Activated CD4-positive, alpha-beta T cell treated with anti-CD3 and anti-CD28 coated beads, Interleukin-2, amount 10 ng/mL, durations not matched to agents 24 days and 14 days (primary cell): ENCODE data around the gene ATXN7L3. TPM values are rescaled to one million over a fixed set of nuclear protein-coding genes. Genes with fewer than 3 reads are reported as not detected.
"Not testable (repeated sequence)": the region's sequence is repeated elsewhere in the genome, so short reads cannot be mapped to it uniquely, and the experiment has no call there.

Experiments
- DNase-seq: peaks from one replicate; pipeline ENCODE4 v3.0.0; 2022
- H3K27ac Mint-ChIP-seq: one replicate; pipeline ENCODE4 v1.8.0; 2022; ENCODE audit warnings: mild to moderate bottlenecking, mixed read lengths
- H3K27me3 Mint-ChIP-seq: one replicate; pipeline ENCODE4 v1.8.0; 2022; ENCODE audit warnings: mixed read lengths
- H3K36me3 Mint-ChIP-seq: one replicate; pipeline ENCODE4 v1.8.0; 2022; ENCODE audit warnings: low read depth, mild to moderate bottlenecking, mixed read lengths
- H3K4me1 Mint-ChIP-seq: one replicate; pipeline ENCODE4 v1.8.0; 2021; ENCODE audit warnings: mixed read lengths
- H3K4me3 Mint-ChIP-seq: one replicate; pipeline ENCODE4 v1.8.0; 2022; ENCODE audit warnings: mild to moderate bottlenecking, moderate library complexity, mixed read lengths
- H3K9me3 Mint-ChIP-seq: one replicate; pipeline ENCODE4 v1.8.0; 2021; ENCODE audit warnings: mixed read lengths
- intact Hi-C: fragments of 100-400 bp; cut with micrococcal nuclease; formaldehyde crosslinking; loops from one replicate; pipeline ENCODE4 v1.15.1; 2023
- total RNA-seq: library from RNA; stranded (reverse); gene quantifications from 2 replicates; pipeline ENCODE4 v1.2.3, GENCODE V29; 2022

Gene ATXN7L3
- total RNA-seq, 1 donor from 2014 or later: 105 TPM

DNA sequence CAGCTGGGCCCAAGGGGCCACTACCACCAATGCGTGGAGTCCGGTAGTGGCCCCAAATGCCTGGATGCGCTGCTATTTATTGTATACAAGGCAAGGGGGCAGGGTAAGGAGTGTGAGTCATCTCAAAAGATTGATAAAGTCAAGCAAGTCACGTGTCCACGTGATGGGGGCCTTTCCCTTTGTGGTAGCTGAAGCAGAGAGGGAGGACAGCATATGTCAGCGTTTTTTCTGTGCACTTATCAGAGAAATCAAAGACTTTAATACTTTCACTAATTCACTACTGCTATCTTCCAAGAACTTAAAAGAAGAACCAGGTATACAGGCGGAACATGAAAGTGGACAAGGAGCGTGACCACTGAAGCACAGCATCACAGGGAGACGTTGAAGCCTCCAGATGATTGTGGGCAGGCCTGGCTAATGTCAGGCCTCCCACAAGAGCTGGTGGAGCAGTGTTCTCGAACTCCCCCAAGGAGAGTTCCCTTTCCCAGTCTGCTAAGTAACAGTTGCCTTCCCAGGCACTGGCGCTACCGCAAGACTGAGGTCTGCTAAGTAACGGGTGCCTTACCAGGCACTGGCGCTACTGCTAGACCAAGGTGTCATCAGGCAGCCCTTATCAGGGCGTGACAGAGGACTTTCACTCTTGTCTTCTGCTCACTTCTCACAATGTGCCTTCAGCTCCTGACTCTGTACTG lies 40.0 kb downstream of the ATXN7L3 start:
- H3K9me3 Mint-ChIP-seq: no peaks in the 10 kb centered on the region
- intact Hi-C loops: loop anchor here (10.0 kb wide), 1 partner anchor 215 kb away; the partner anchor contains the start of gene PPY

GRCh38 chr17:44155488-44155887 lies 44.2 kb downstream of the ATXN7L3 start:
- H3K4me1 Mint-ChIP-seq: peaks cover 8% of the 10 kb centered on the region
- no peak overlapping the region for H3K27ac Mint-ChIP-seq
- H3K27me3 Mint-ChIP-seq: no peaks in the 10 kb centered on the region
- no peak for DNase-seq
- peaks cover 35% of the 10 kb centered on the region for H3K36me3 Mint-ChIP-seq
- H3K9me3 Mint-ChIP-seq: no peaks in the 10 kb centered on the region
- no peak overlapping the region for H3K4me3 Mint-ChIP-seq
- intact Hi-C loops: no loop called here

More for the DNA sequence above, 40.0 kb downstream of the ATXN7L3 start:
- H3K27ac Mint-ChIP-seq: no peak overlapping the region
- H3K36me3 Mint-ChIP-seq: peaks cover 22% of the 10 kb centered on the region
- no peaks in the 10 kb centered on the region for H3K27me3 Mint-ChIP-seq
- no peak for DNase-seq
- H3K4me3 Mint-ChIP-seq: no peak overlapping the region
- H3K4me1 Mint-ChIP-seq: peaks cover 2% of the 10 kb centered on the region

- Mint-ChIP-seq H3K4me3 (no peak overlapping the region), H3K9me3 (no peaks in the 10 kb centered on the region), H3K27ac (peak overlapping the region; percentile 3), H3K4me1 (peaks cover 13% of the 10 kb centered on the region), H3K27me3 (no peaks in the 10 kb centered on the region), H3K36me3 (peaks cover 39% of the 10 kb centered on the region)
- no peak for DNase-seq
- intact Hi-C loops: no loop called here
These were observed 46.8 kb downstream of the ATXN7L3 start for GRCh38 chr17:44152875-44153274.

- intact Hi-C loops: no loop called here
- peak overlapping the region; percentile 1 for H3K27ac Mint-ChIP-seq
- peaks cover 44% of the 10 kb centered on the region for H3K36me3 Mint-ChIP-seq
- DNase-seq: no peak
- no peaks in the 10 kb centered on the region for H3K27me3 Mint-ChIP-seq
- no peaks in the 10 kb centered on the region for H3K9me3 Mint-ChIP-seq
- H3K4me3 Mint-ChIP-seq: no peak overlapping the region
- H3K4me1 Mint-ChIP-seq: peaks cover 18% of the 10 kb centered on the region
These were observed 49.8 kb downstream of the ATXN7L3 start for GRCh38 chr17:44149750-44150329.

- H3K27ac Mint-ChIP-seq, intact Hi-C loops: not testable (repeated sequence)
- H3K36me3 Mint-ChIP-seq: peaks cover 39% of the 10 kb centered on the region
These were observed 50.6 kb downstream of the ATXN7L3 start for GRCh38 chr17:44149066-44149465.

DNA sequence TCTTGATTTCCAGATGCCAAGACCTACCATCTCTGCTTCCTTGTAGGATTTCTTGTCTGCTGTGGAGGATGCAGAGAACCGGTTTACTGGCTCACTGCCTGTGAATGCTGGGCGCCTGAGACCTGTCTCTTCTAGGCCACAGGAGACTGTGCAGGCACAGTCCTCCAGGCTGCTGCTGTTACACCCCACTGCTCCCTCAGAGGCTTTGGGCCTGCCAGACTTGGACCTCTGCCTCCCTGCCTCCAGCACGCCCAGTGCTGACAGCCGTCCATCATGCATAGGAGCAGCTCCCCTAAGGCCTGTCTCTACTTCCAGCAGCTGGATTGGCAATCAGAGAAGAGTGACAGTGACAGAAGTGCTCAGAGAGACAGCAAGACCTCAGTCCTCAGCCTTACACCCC lies 51.9 kb downstream of the ATXN7L3 start:
- Mint-ChIP-seq H3K9me3 (no peaks in the 10 kb centered on the region), H3K27ac (no peak overlapping the region), H3K4me1 (peaks cover 18% of the 10 kb centered on the region), H3K4me3 (no peak overlapping the region), H3K27me3 (no peaks in the 10 kb centered on the region), H3K36me3 (peaks cover 34% of the 10 kb centered on the region)
- intact Hi-C loops: no loop called here
- no peak for DNase-seq

More at GRCh38 chr17:44149066-44149465, 50.6 kb downstream of the ATXN7L3 start:
- H3K27me3 Mint-ChIP-seq, H3K9me3 Mint-ChIP-seq, DNase-seq, H3K4me3 Mint-ChIP-seq: not testable (repeated sequence)
- H3K4me1 Mint-ChIP-seq: peaks cover 18% of the 10 kb centered on the region

DNA sequence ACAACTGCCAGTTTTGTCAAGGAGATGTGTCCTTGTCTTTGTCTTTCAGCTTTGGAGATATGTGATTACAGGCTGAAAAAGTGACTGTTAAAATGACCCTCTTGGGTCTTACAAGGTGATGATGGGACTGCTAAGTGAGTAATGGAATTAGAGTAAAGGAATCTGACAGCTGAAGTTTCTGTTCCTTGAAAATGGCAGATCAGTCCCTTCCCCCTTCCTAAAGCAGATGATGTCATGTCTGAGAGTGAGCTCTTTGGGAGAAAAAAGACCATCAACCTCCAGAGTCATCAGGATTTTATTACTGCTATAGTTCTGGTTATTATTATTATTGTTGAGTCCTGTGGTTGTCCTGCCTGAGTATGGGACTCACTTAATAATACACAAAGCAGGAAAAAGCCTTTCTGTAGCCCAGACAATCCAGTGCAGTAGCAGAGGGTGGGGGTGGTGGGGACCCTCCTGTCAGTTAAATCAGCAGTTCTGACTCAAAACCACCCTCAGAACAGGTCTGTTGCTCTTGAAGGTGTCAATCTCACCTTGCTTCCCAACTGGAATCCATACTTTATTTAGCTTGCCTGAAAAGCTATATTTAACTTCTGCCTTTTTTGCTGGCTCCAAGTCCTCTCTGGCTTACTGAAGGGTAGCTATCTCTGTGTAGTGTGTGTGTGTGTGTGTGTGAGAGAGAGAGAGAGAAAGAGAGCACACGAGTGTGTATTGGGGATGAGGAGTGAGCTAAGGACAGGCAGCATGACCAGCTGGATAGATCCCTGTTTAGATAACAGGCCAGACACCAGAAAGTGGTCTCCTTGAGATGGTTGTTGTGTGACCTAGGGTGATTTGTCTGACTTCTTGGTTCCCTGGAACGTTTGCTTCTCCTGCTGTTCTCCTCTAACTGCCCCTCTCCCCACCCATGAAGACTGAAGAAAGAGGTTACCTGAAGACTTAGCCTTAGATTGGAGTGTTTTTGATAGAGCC lies 53.0 kb downstream of the ATXN7L3 start:
- intact Hi-C loops: no loop called here
- H3K4me3 Mint-ChIP-seq: no peak overlapping the region
- no peaks in the 10 kb centered on the region for H3K27me3 Mint-ChIP-seq
- peaks cover 21% of the 10 kb centered on the region for H3K4me1 Mint-ChIP-seq
- no peak for DNase-seq
- peaks cover 30% of the 10 kb centered on the region for H3K36me3 Mint-ChIP-seq
- H3K27ac Mint-ChIP-seq: no peak overlapping the region
- H3K9me3 Mint-ChIP-seq: no peaks in the 10 kb centered on the region

DNA sequence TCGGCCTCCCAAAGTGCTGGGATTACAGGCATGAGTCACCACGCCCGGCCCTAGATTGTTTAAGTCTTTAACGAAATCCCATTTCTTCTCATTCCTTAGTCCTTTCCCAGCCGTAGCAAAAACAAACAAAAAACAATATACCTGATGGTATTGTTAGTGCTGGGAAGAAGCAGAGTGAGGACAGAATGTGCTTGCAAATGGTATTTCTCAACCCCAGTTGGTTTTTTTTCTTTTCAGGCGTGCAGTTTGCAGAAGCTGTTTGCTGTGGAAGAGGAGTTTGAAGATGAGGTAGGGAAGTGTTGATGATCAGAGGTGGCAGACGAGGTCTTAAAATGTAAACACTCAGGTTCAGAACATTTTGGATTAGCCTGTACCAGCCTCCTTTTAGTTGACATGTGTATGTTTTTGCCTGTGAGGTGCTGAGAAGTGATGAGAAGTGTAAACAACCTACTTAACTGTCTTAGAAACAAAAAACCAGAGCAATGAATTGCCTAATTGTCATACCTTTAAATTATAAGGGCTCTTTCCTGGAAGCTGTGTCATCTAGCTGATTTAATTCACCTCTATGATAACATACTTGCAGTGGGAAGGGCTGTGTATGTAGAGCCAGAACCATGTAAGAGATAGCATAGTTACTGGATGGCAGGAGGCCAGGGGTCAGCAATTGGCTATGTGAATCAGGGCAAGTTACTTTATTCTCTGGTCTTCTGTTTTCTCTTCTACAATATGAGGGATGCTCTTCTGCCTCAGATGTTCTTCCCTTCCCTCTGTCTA lies 54.5 kb downstream of the ATXN7L3 start:
- intact Hi-C loops: loop anchor here (5.0 kb wide), 1 partner anchor 182 kb away; no protein-coding TSS in a partner anchor
- Mint-ChIP-seq H3K9me3 (no peaks in the 10 kb centered on the region), H3K4me1 (peaks cover 17% of the 10 kb centered on the region), H3K27ac (no peak overlapping the region), H3K36me3 (peaks cover 28% of the 10 kb centered on the region), H3K27me3 (no peaks in the 10 kb centered on the region), H3K4me3 (no peak overlapping the region)
- DNase-seq: no peak

- not testable (repeated sequence) for DNase-seq
- intact Hi-C loops: loop anchor here (5.0 kb wide), 1 partner anchor 183 kb away; no protein-coding TSS in a partner anchor
These were observed 55.8 kb downstream of the ATXN7L3 start for GRCh38 chr17:44143921-44144320.

More at GRCh38 chr17:44143921-44144320, 55.8 kb downstream of the ATXN7L3 start:
- not testable (repeated sequence) for H3K27me3 Mint-ChIP-seq, H3K27ac Mint-ChIP-seq, H3K4me3 Mint-ChIP-seq, H3K9me3 Mint-ChIP-seq
- peaks cover 13% of the 10 kb centered on the region for H3K4me1 Mint-ChIP-seq
- peaks cover 23% of the 10 kb centered on the region for H3K36me3 Mint-ChIP-seq

Other genes starting within 250 kb of the ATXN7L3 start
- gene PYY, start 245.9 kb downstream of the ATXN7L3 start, total RNA-seq: 0.26 TPM in 1 of 2 replicates, not detected in the other
- 0.59 and 0.91 TPM in 2 replicates for gene NAGS, start 195.3 kb downstream of the ATXN7L3 start, total RNA-seq
- gene TMEM101, start 184.9 kb downstream of the ATXN7L3 start, total RNA-seq: 27.5 and 32.8 TPM in 2 replicates
- gene LSM12, start 133.2 kb downstream of the ATXN7L3 start, total RNA-seq: 101 and 107 TPM in 2 replicates
- 33.3 and 34.1 TPM in 2 replicates for gene G6PC3, start 129.1 kb downstream of the ATXN7L3 start, total RNA-seq
- 16.1 and 17.7 TPM in 2 replicates for gene HDAC5, start 76.2 kb downstream of the ATXN7L3 start, total RNA-seq
- gene HROB, start 58.0 kb downstream of the ATXN7L3 start, total RNA-seq: 23.8 and 24.5 TPM in 2 replicates
- gene ASB16, start 29.2 kb downstream of the ATXN7L3 start, total RNA-seq: 0.09 and 0.78 TPM in 2 replicates
- 16.1 and 19.0 TPM in 2 replicates for gene TMUB2, start 12.9 kb downstream of the ATXN7L3 start, total RNA-seq
- gene UBTF, start 19.8 kb upstream of the ATXN7L3 start, total RNA-seq: 193 and 195 TPM in 2 replicates
- gene SLC4A1, start 68.3 kb upstream of the ATXN7L3 start, total RNA-seq: not detected in 2 replicates
- gene RUNDC3A, start 108.7 kb upstream of the ATXN7L3 start, total RNA-seq: 0.42 TPM in 1 of 2 replicates, not detected in the other
- 172 TPM in 2 replicates for gene SLC25A39, start 124.9 kb upstream of the ATXN7L3 start, total RNA-seq
- gene GRN, start 145.4 kb upstream of the ATXN7L3 start, total RNA-seq: 33.0 and 34.6 TPM in 2 replicates
- 0.21 and 0.26 TPM in 2 replicates for gene FAM171A2, start 164.0 kb upstream of the ATXN7L3 start, total RNA-seq
- 0.65 and 0.85 TPM in 2 replicates for gene ITGA2B, start 189.8 kb upstream of the ATXN7L3 start, total RNA-seq